ENCODE measurements around the gene ZNF800.

GRCh38 chr7:127387974-127388373 lies 4.5 kb downstream of the ZNF800 start:
- TF ChIP-seq TARDBP (IDR thresholded peaks at IDR 0.05) (no peak), LEF1 (IDR thresholded peaks at IDR 0.05; ENCODE audit: borderline replicate concordance) (no peak), CTBP1 (IDR thresholded peaks at IDR 0.05; ENCODE audit: borderline replicate concordance) (no peak), SUZ12 (IDR thresholded peaks at IDR 0.05) (no peak), ELF4 (IDR thresholded peaks at IDR 0.05) (no peak), ZNF384 (IDR thresholded peaks at IDR 0.05) (no peak), FOXM1 (IDR thresholded peaks at IDR 0.05; ENCODE audit: borderline replicate concordance) (no peak), BHLHE40 (IDR thresholded peaks at IDR 0.05; ENCODE audit: borderline replicate concordance) (no peak), SP1 (IDR thresholded peaks at IDR 0.05) (no peak)
